Keratinocyte (primary cell): ENCODE measurements around the gene DIS3L2.
"Not testable (repeated sequence)": the region's sequence is repeated elsewhere in the genome, so short reads cannot be mapped to it uniquely, and the experiment has no call there.

Experiments
- CTCF ChIP-seq, 3 experiments: IDR thresholded peaks in 1 of 3; conservative IDR thresholded peaks in 1 of 3; optimal IDR thresholded peaks in 1 of 3; 2 replicates in 2 of 3; 3 replicates in 1 of 3; pipeline versions ENCODE3 to v1.5.1; 2011; ENCODE audit warnings: low read length in 3 of 3, mild to moderate bottlenecking in 3 of 3, moderate library complexity in 2 of 3, control low read depth in 1 of 3, inconsistent platforms in 1 of 3; ENCODE audit not compliant: insufficient read depth in 2 of 3; ENCODE audit errors: extremely low read depth in 1 of 3
- EZH2 ChIP-seq: IDR thresholded peaks from one replicate; pipeline ENCODE4 v1.6.1; 2012; ENCODE audit warnings: inconsistent platforms, mild to moderate bottlenecking, low read length, moderate library complexity

- not testable (repeated sequence) for TF ChIP-seq CTCF (optimal IDR thresholded peaks at IDR 0.05 in 1 of 3, IDR thresholded peaks at IDR 0.05 in 1 of 3, conservative IDR thresholded peaks at IDR 0.05 in 1 of 3; ENCODE audit: extremely low read depth in 1 of 3, insufficient read depth in 2 of 3, low read length in 3 of 3); EZH2
Measured at GRCh38 chr2:232332244-232332939, 370.9 kb downstream of the DIS3L2 start.
